Panc1 (cell line): Measurements from ENCODE around the gene KRTAP10-9.

ENCODE experiments used
- CTCF ChIP-seq: fragments of 450-650 bp; IDR thresholded peaks from 2 replicates; pipeline ENCODE4 v1.5.1; 2017; ENCODE audit warnings: mild to moderate bottlenecking
- REST ChIP-seq, 2 experiments: IDR thresholded peaks; 2 replicates each; pipeline ENCODE4 v1.6.1; 2011 to 2012; ENCODE audit warnings: low read depth in 2 of 2, control low read depth in 1 of 2, low read length in 1 of 2, mild to moderate bottlenecking in 1 of 2, moderate library complexity in 1 of 2; ENCODE audit not compliant: insufficient read depth in 1 of 2

GRCh38 chr21:44602463-44602850 lies 24.4 kb upstream of the KRTAP10-9 start:
- TF ChIP-seq REST (IDR thresholded peaks at IDR 0.05; ENCODE audit: insufficient read depth in 1 of 2, low read depth in 2 of 2, low read length in 1 of 2) (no peak), CTCF (no peak)
